Mesothelial cell of epicardium (in vitro differentiated cells): Measurements from ENCODE around the gene LPCAT4. TPM values are rescaled to one million over a fixed set of nuclear protein-coding genes. Genes with fewer than 3 reads are reported as not detected.
A peak's percentile ranks its signal among the peaks of the same experiment; 100 is the strongest.

ENCODE experiments used
- DNase-seq, 2 experiments: peaks; one replicate each; pipeline ENCODE4 v3.0.0; 2021; ENCODE audit warnings: low spot score in 2 of 2; ENCODE audit not compliant: unreplicated experiment in 2 of 2
- H3K27ac Mint-ChIP-seq: 2 replicates; pipeline ENCODE4 v1.8.0; 2021; ENCODE audit warnings: mixed read lengths
- H3K27me3 Mint-ChIP-seq: 2 replicates; pipeline ENCODE4 v1.8.0; 2021; ENCODE audit warnings: low read depth, mixed read lengths
- H3K36me3 Mint-ChIP-seq: 2 replicates; pipeline ENCODE4 v1.8.0; 2021; ENCODE audit warnings: mixed read lengths
- H3K4me1 Mint-ChIP-seq: 2 replicates; pipeline ENCODE4 v1.8.0; 2021; ENCODE audit warnings: mixed read lengths
- H3K4me3 Mint-ChIP-seq: 2 replicates; pipeline ENCODE4 v1.8.0; 2021; ENCODE audit warnings: mild to moderate bottlenecking, moderate library complexity, mixed read lengths
- H3K9me3 Mint-ChIP-seq: 2 replicates; pipeline ENCODE4 v1.8.0; 2021; ENCODE audit warnings: mixed read lengths
- total RNA-seq: library from RNA; stranded (reverse); gene quantifications from 3 replicates; pipeline ENCODE4 v1.2.1, GENCODE V29; 2021
- TF ChIP-seq, protein P1 (sequence below): fragments of 200-600 bp; sonication (generic); IDR thresholded peaks from one replicate; pipeline ENCODE4 v1.5.0; 2021; ENCODE audit warnings: antibody characterized with exemption; ENCODE audit not compliant: unreplicated experiment

The LPCAT4 gene
- total RNA-seq, 1 donor from 2014 or later: 91.3 TPM

DNA sequence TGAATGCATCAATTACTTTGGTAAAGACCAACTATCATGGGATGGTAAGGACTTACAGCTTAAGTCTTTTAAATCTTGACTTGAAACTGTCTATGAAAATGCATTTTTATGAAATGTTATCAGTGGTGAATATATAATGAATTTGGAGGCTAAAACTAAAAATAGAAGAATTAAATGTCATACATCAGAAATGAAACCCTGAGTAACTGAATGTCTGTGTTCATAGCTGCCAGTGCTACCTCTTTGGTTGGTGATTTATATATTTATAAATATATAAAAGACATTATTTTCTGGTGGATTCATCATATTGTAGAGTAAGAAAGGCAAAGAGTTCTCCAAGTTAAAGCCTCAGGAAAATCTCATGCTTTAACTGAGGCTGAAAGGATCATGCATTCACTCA lies 41.6 kb downstream of the LPCAT4 start:
- H3K36me3 Mint-ChIP-seq: peaks cover 1% of the 10 kb centered on the region
- H3K27me3 Mint-ChIP-seq: no peaks in the 10 kb centered on the region
- no peak for DNase-seq
- H3K4me3 Mint-ChIP-seq: no peak overlapping the region
- H3K4me1 Mint-ChIP-seq: no peaks in the 10 kb centered on the region
- TF ChIP-seq, protein P1, sequence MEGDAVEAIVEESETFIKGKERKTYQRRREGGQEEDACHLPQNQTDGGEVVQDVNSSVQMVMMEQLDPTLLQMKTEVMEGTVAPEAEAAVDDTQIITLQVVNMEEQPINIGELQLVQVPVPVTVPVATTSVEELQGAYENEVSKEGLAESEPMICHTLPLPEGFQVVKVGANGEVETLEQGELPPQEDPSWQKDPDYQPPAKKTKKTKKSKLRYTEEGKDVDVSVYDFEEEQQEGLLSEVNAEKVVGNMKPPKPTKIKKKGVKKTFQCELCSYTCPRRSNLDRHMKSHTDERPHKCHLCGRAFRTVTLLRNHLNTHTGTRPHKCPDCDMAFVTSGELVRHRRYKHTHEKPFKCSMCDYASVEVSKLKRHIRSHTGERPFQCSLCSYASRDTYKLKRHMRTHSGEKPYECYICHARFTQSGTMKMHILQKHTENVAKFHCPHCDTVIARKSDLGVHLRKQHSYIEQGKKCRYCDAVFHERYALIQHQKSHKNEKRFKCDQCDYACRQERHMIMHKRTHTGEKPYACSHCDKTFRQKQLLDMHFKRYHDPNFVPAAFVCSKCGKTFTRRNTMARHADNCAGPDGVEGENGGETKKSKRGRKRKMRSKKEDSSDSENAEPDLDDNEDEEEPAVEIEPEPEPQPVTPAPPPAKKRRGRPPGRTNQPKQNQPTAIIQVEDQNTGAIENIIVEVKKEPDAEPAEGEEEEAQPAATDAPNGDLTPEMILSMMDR: no peak
- H3K27ac Mint-ChIP-seq: no peak overlapping the region
- peaks cover 4% of the 10 kb centered on the region for H3K9me3 Mint-ChIP-seq

DNA sequence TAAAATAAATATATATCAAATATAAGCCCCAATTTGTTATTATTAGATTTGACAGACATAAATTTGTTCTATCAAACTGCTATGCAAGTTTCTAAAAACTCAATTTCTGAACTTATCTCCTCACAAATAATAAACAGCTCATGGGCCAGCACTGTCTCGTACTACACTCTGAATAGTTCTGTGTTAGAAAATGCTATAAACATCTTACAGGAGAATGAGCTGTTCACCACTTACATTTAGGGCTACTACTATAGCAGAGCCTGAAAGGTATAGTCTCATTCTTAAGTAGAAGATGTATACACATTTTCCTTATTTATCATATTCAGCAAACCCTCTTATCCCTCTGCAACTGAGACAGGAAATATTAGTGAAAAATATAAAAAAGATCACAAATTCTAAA lies 42.1 kb downstream of the LPCAT4 start:
- peaks cover 4% of the 10 kb centered on the region for H3K9me3 Mint-ChIP-seq
- H3K27me3 Mint-ChIP-seq: no peaks in the 10 kb centered on the region
- no peak overlapping the region for H3K4me3 Mint-ChIP-seq
- H3K4me1 Mint-ChIP-seq: no peaks in the 10 kb centered on the region
- peaks cover 1% of the 10 kb centered on the region for H3K36me3 Mint-ChIP-seq
- no peak for DNase-seq
- TF ChIP-seq, protein P1: no peak
- no peak overlapping the region for H3K27ac Mint-ChIP-seq

DNA sequence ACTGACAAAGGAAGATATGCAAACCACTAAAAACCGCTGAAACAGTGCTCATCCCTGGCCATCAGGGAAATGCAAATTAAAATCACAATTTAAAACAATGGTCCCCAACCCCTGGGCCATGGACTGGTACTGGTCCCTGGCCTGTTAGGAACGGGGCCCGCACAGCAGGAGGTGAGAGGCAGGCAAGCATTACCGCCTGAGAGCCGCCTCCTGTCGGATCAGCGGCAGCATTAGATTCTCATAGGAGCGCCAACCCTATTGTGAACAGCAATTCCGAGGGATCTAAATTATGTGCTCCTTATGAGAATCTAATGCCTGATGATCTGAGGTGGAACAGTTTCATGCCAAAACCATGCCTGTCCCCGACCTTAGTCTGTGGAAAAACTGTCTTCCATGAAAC lies 43.8 kb downstream of the LPCAT4 start:
- no peak overlapping the region for H3K27ac Mint-ChIP-seq
- H3K4me1 Mint-ChIP-seq: peaks cover 6% of the 10 kb centered on the region
- H3K27me3 Mint-ChIP-seq: no peaks in the 10 kb centered on the region
- peaks cover 1% of the 10 kb centered on the region for H3K36me3 Mint-ChIP-seq
- no peak for DNase-seq
- no peak overlapping the region for H3K4me3 Mint-ChIP-seq
- peaks cover 4% of the 10 kb centered on the region for H3K9me3 Mint-ChIP-seq
- TF ChIP-seq, protein P1: no peak

GRCh38 chr15:34318277-34319079 lies 48.5 kb downstream of the LPCAT4 start:
- H3K36me3 Mint-ChIP-seq: peaks cover 3% of the 10 kb centered on the region
- peaks cover 18% of the 10 kb centered on the region for H3K4me1 Mint-ChIP-seq
- H3K4me3 Mint-ChIP-seq: peak overlapping the region; percentile 74
- DNase-seq: no peak
- TF ChIP-seq, protein P1: no peak
- H3K9me3 Mint-ChIP-seq: peaks cover 4% of the 10 kb centered on the region
- peak overlapping the region; percentile 59 for H3K27ac Mint-ChIP-seq
- no peaks in the 10 kb centered on the region for H3K27me3 Mint-ChIP-seq

- no peaks in the 10 kb centered on the region for H3K9me3 Mint-ChIP-seq
- H3K27me3 Mint-ChIP-seq: no peaks in the 10 kb centered on the region
- TF ChIP-seq, protein P1: no peak
- H3K4me1 Mint-ChIP-seq: peaks cover 18% of the 10 kb centered on the region
- no peak overlapping the region for H3K27ac Mint-ChIP-seq
- no peak overlapping the region for H3K4me3 Mint-ChIP-seq
- peaks cover 2% of the 10 kb centered on the region for H3K36me3 Mint-ChIP-seq
- no peak for DNase-seq
Observed at GRCh38 chr15:34314491-34315490, 52.2 kb downstream of the LPCAT4 start.
